NCI-H345 (cell line): Measurements from ENCODE around the gene AVL9.
"Not testable (repeated sequence)": the region's sequence is repeated elsewhere in the genome, so short reads cannot be mapped to it uniquely, and the experiment has no call there.

ENCODE experiments used
- DNase-seq: peaks from one replicate; lab custom pipeline; 2025; lab: John Stamatoyannopoulos, UW

Gene AVL9

GRCh38 chr7:32496052-32496813 is 944 bp downstream of the AVL9 start:
- DNase-seq: no peak

DNA sequence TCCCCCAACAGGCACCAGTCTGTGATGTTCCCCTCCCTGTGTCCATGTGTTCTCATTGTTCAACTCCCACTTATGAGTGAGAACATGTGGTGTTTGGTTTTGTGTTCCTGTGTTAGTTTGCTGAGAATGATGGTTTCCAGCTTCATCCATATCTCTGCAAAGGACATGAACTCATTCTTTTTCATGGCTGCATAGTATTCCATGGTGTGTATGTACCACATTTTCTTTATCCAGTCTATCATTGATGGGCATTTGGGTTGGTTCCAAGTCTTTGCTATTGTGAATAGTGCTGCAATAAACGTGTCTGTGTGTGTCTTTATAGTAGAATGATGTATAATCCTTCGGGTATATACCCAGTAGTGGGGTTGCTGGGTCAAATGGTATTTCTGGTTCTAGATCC is 4.5 kb downstream of the AVL9 start:
- not testable (repeated sequence) for DNase-seq

GRCh38 chr7:32500216-32500615 is 4.9 kb downstream of the AVL9 start:
- not testable (repeated sequence) for DNase-seq

DNA sequence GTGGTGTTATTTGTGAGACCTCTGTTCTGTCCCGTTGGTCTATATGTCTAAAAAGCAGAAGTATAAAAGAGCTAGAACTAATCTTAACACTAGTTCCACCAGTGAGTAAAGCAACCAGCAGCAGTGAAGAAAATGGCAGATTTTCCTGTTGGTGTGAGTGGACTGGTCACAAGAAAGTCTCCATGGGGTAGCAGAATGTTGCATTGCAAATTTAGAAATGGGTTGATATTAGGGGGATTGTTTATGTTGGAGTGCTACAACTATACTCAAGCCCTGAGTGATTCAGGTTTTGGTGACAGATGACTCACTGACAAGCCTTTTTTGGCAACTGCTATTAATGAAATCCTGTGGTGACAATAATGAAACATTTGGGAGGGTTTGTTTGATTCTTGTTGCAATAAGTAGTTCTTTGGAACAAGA is 5.6 kb downstream of the AVL9 start:
- DNase-seq: no peak

- DNase-seq: no peak
Observed at GRCh38 chr7:32501522-32501921, 6.2 kb downstream of the AVL9 start.

GRCh38 chr7:32502728-32503127 is 7.4 kb downstream of the AVL9 start:
- no peak for DNase-seq

- DNase-seq: no peak
Observed at GRCh38 chr7:32506266-32507054, 11.2 kb downstream of the AVL9 start.

GRCh38 chr7:32507414-32507813 is 12.1 kb downstream of the AVL9 start:
- no peak for DNase-seq

DNA sequence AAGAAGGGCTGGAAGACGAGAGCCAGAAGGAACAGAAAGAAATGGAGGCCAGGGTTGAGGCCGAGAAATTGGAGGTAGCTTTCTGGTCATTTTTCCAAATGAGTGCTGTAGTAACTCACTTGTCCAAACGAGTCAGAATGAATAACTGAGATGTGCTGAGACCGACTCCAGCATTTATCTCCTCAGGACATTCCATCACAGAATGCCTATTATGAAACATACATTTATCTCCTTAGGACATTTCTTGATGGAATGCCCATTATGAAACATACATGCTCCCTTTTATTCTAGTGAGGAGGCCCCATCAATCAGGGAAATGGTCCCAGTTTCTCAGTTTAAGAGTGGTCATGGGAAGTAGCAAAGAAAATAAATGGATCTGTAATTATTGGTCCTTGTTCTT is 16.5 kb downstream of the AVL9 start:
- no peak for DNase-seq

DNA sequence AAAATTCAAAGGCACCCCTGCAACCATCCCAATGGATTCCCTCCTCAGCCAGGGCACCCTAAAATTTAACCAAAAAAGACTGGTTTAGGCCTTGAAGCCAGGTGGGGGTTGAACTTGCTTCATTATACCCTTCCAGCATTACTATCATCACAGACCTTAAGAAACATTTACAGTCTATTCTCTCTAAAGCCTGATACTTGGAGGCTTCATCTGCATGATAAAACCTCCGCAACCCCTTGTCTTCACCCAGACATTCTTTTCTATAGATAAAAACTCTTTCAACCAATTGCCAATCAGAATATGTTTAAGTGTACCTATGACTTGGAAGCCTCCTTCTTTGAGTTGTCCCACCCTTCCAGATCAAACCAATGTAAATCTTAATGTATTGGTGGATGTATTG is 17.9 kb downstream of the AVL9 start:
- no peak for DNase-seq

DNA sequence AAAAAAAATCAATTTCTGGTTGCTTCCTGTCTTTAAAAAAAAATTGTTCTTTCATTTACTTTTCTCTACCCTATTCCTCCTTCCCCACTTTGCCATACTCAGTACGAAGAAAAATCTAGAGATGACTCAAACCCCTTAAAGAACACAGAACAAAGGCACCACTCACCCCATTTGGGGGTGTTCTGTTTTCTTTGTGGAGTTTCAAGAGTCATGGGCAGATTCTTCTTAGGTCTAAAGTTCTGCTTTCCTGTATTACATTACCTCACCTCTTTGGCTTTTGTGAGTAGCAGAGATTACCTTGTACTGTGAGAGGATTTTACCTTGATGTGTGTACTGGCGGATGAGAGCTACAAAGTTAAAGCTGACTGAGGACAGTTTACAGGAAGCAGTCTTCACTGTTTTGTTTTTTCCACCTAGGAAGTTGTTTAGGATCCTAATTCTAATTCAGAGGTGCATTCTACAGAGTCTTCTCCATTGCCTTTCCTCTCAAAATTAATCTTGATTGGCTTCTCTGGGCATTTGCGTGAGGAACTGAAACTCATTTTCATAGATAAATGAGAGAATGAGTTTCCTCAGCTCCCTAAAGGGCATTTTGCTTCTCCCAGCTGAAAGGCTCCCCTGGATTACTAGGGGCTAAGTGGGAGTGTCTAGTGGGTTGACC is 20.7 kb downstream of the AVL9 start:
- no peak for DNase-seq

- no peak for DNase-seq
Observed at GRCh38 chr7:32516551-32517100, 21.3 kb downstream of the AVL9 start.

- DNase-seq: no peak
Observed at GRCh38 chr7:32518534-32519140, 23.3 kb downstream of the AVL9 start.

- no peak for DNase-seq
Observed at GRCh38 chr7:32519763-32520162, 24.5 kb downstream of the AVL9 start.

GRCh38 chr7:32522746-32523530 is 27.6 kb downstream of the AVL9 start:
- DNase-seq: no peak

- DNase-seq: no peak
Observed at GRCh38 chr7:32524631-32525030, 29.3 kb downstream of the AVL9 start.

- DNase-seq: no peak
Observed at GRCh38 chr7:32525839-32526238, 30.6 kb downstream of the AVL9 start.

DNA sequence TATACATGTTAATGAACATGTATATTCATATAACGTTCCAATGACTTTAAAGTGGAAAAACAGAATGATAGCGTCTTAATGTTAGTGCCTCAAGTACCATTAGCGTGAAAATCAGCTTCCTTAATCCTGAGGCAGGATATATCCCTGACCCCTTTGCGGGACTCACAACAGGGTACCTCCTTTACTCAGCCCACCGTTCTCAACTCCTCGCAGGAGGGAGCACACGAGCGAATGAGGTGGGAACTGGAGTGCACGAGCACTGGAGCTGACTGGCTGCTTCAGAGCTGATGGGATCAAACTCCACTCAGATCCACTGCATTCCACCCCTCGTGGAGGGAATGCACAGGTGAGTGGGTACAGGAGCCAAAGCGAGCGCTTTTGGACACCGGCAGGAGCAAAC is 36.1 kb downstream of the AVL9 start:
- DNase-seq: no peak

DNA sequence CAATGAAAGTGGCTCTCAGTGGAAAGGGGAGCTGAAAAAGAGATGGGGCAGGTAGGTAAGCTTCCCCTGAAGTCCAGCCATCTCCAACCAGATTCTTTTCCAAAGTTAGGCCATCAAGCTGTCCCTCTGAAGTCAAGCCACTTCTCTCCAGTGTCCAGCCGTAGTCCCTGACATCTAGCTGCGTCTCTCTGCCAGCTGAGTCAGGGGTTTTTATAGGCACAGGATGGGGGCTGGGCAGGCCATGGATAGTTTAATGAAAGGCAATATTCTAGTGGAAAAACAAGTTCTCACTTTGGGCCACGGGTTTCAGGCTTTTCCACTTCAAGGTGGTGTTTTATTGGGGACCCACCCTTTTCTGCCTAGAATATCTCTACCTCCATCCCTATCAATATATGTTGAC is 36.8 kb downstream of the AVL9 start:
- no peak for DNase-seq

GRCh38 chr7:32532716-32533115 is 37.4 kb downstream of the AVL9 start:
- DNase-seq: no peak

GRCh38 chr7:32533276-32534029 is 38.2 kb downstream of the AVL9 start:
- no peak for DNase-seq
